GM12878 (cell line): ENCODE measurements around the gene PPP2R2B. TPM values are rescaled to one million over a fixed set of nuclear protein-coding genes. Genes with fewer than 3 reads are reported as not detected.

Source experiments
- ATAC-seq: fragments of 200-7000 bp; cut with Tn5 transposase; 3 replicates; pipeline ENCODE4 v1.9.1; 2020; ENCODE audit warnings: mild to moderate bottlenecking, moderate library complexity
- BruUV-seq: library from RNA; stranded (reverse); fragments of 400-500 nt; replicated peaks from 2 replicates; lab custom pipeline; 2021; lab: Mats Ljungman, UMichigan
- CTCF ChIA-PET: fragments of 300-600 bp; sonication (Branson Sonifier 250); formaldehyde crosslinking; extraction: SDS; loops from one replicate; lab custom pipeline; 2021; ENCODE audit warnings: inconsistent platforms; lab: Yijun Ruan, JAX
- POLR2A ChIA-PET: fragments of 350-600 bp; formaldehyde crosslinking; extraction: SDS; loops from one replicate; lab custom pipeline; 2021; ENCODE audit warnings: inconsistent platforms; lab: Charles Lee
- RAD21 ChIA-PET: fragments of 300-600 bp; sonication (Branson Sonifier 250); formaldehyde crosslinking; loops from one replicate; lab custom pipeline; 2023; ENCODE audit warnings: antibody characterized with exemption; ENCODE audit not compliant: unreplicated experiment; lab: Charles Lee
- SMC1A ChIA-PET: fragments of 300-600 bp; sonication (Branson Sonifier 250); formaldehyde crosslinking; loops from one replicate; lab custom pipeline; 2023; ENCODE audit not compliant: unreplicated experiment, uncharacterized antibody; lab: Charles Lee
- DNase-seq: peaks from one replicate; pipeline ENCODE4 v3.0.0-alpha.2; 2011; ENCODE audit warnings: low read depth, low spot score
- FAIRE-seq: peaks from 3 replicates; lab custom pipeline; 2011; peaks lifted over from hg19 to GRCh38; lab: Jason Lieb, UNC
- H2AFZ ChIP-seq: 2 replicates; pipeline ENCODE4 v1.6.0; 2011; ENCODE audit warnings: low read depth, low read length, control low read depth; ENCODE audit not compliant: control insufficient read depth
- H3K27ac ChIP-seq: 2 replicates; pipeline ENCODE4 v1.5.1; 2011; ENCODE audit warnings: control low read depth; ENCODE audit not compliant: control insufficient read depth, insufficient read depth
- H3K27me3 ChIP-seq, 2 experiments: replicated peaks in 1 of 2; 2 replicates each; pipeline versions ENCODE4 v1.6.0 to v1.6.1; 2011; ENCODE audit warnings: low read length in 1 of 2; ENCODE audit not compliant: control insufficient read depth in 2 of 2, insufficient read depth in 2 of 2
- H3K36me3 ChIP-seq, 2 experiments: 2 replicates each; pipeline ENCODE4 v1.5.1; 2011; ENCODE audit warnings: low read length in 1 of 2; ENCODE audit not compliant: control insufficient read depth in 2 of 2, insufficient read depth in 2 of 2
- H3K4me1 ChIP-seq: 2 replicates; pipeline ENCODE4 v1.6.1; 2011; ENCODE audit warnings: mild to moderate bottlenecking, low read length, moderate library complexity, mixed read lengths; ENCODE audit not compliant: control insufficient read depth, insufficient read depth
- H3K4me2 ChIP-seq: 2 replicates; pipeline ENCODE4 v1.6.0; 2011; ENCODE audit warnings: control low read depth; ENCODE audit not compliant: control insufficient read depth, insufficient read depth
- H3K4me3 ChIP-seq: fragments of 200-600 bp; sonication (generic); 2 replicates; pipeline ENCODE4 v1.5.1; 2016
- H3K79me2 ChIP-seq: 2 replicates; pipeline ENCODE4 v1.6.0; 2011; ENCODE audit warnings: low read length; ENCODE audit not compliant: control insufficient read depth, insufficient read depth
- H3K9ac ChIP-seq: 2 replicates; pipeline ENCODE4 v1.8.0; 2011; ENCODE audit warnings: low read length, control low read depth, mixed read lengths; ENCODE audit not compliant: control insufficient read depth, insufficient read depth
- H3K9me3 ChIP-seq: replicated peaks from 3 replicates; pipeline ENCODE4 v1.5.1; 2011; ENCODE audit warnings: mild to moderate bottlenecking, low read length; ENCODE audit not compliant: control insufficient read depth, insufficient read depth
- H4K20me1 ChIP-seq: 2 replicates; pipeline ENCODE4 v1.6.0; 2011; ENCODE audit not compliant: control insufficient read depth, insufficient read depth
- GATAD2B ChIP-seq: fragments of 450-650 bp; conservative IDR thresholded peaks from 2 replicates; pipeline ENCODE4 v1.6.1; 2017; ENCODE audit warnings: low read depth, mild to moderate bottlenecking, moderate library complexity
- IRF4 ChIP-seq: IDR thresholded peaks from 2 replicates; pipeline ENCODE4 v1.6.1; 2011; ENCODE audit warnings: low read depth, low read length
- KLF5 ChIP-seq: fragments of 450-650 bp; IDR thresholded peaks from 2 replicates; pipeline ENCODE4 v1.6.1; 2014; ENCODE audit warnings: mild to moderate bottlenecking; ENCODE audit not compliant: partially characterized antibody
- NRF1 ChIP-seq: conservative IDR thresholded peaks from 2 replicates; pipeline ENCODE4 v1.6.1; 2011; ENCODE audit warnings: mild to moderate bottlenecking, low read depth, low read length, improper control_type of control experiment
- POLR2A ChIP-seq: IDR thresholded peaks from 2 replicates; pipeline ENCODE4 v1.6.1; 2011; ENCODE audit warnings: low read depth, mild to moderate bottlenecking, low read length
- RELA ChIP-seq: fragments of 450-650 bp; IDR thresholded peaks from 2 replicates; pipeline ENCODE4 v1.8.0; 2014; ENCODE audit warnings: borderline replicate concordance; ENCODE audit not compliant: partially characterized antibody
- YBX1 ChIP-seq: fragments of 450-650 bp; IDR thresholded peaks from 2 replicates; pipeline ENCODE4 v1.6.1; 2016; ENCODE audit warnings: antibody characterized with exemption
- ZNF687 ChIP-seq: fragments of 450-650 bp; IDR thresholded peaks from 2 replicates; pipeline ENCODE4 v1.6.1; 2017; ENCODE audit warnings: mild to moderate bottlenecking, moderate library complexity
- ZSCAN29 ChIP-seq: fragments of 450-650 bp; IDR thresholded peaks from 2 replicates; pipeline ENCODE4 v1.6.1; 2017; ENCODE audit warnings: mild to moderate bottlenecking, moderate library complexity
- WGBS: methylation state at CpG from one replicate; pipeline ENCODE4 v1.1.6; 2016; ENCODE audit warnings: low lambda C conversion rate; ENCODE audit not compliant: insufficient replicate concordance, insufficient coverage; ENCODE audit errors: missing lambda C conversion rate; 5-methylcytosine and 5-hydroxymethylcytosine counted together
- in situ Hi-C: fragments of 300-500 bp; cut with MboI; formaldehyde crosslinking; loops from 9 replicates; pipeline ENCODE4 v1.14.3; 2018; ENCODE audit warnings: mixed read lengths
- intact Hi-C: fragments of 100-400 bp; cut with micrococcal nuclease; formaldehyde crosslinking; loops from one replicate; pipeline ENCODE4 v1.14.2; 2022; ENCODE audit not compliant: unreplicated experiment
- polyA plus RNA-seq, 11 experiments: library from polyadenylated mRNA; depleted of rRNA in 4 of 11; unstranded in 6 of 11; stranded (reverse) in 5 of 11; fragments of >200 nt; fragmentation: Nextera tagmentation in 4 of 11; fragmentation: Illumina TruSeq in 1 of 11; extraction: Ambion mirVana in 4 of 11; extraction: Trizol in 1 of 11; gene quantifications; 1 replicate in 1 of 11; 2 replicates in 10 of 11; pipeline versions ENCODE4 v1.2.1 to v1.2.3, GENCODE V29; 2011 to 2016; ENCODE audit warnings: inconsistent platforms in 2 of 11, missing spikeins in 2 of 11, low read depth in 1 of 11
- total RNA-seq, 4 experiments: library from RNA; depleted of rRNA in 3 of 4; stranded (reverse); fragments of >200 nt in 3 of 4; fragmentation: Illumina TruSeq in 1 of 4; extraction: Trizol in 1 of 4; gene quantifications; 2 replicates each; pipeline versions ENCODE4 v1.2.1 to v1.2.3, GENCODE V29; 2013 to 2021
- TF ChIP-seq, protein P1 (sequence below): fragments of 450-650 bp; IDR thresholded peaks from 2 replicates; pipeline ENCODE4 v1.6.1; 2017; ENCODE audit warnings: antibody characterized with exemption, mild to moderate bottlenecking, moderate library complexity
- TF ChIP-seq, protein P2 (sequence below): fragments of 450-650 bp; conservative IDR thresholded peaks from 2 replicates; pipeline ENCODE4 v1.6.1; 2017; ENCODE audit warnings: mild to moderate bottlenecking, moderate library complexity
- TF ChIP-seq, protein P3 (sequence below): fragments of 450-650 bp; IDR thresholded peaks from 2 replicates; pipeline ENCODE4 v1.6.1; 2018; ENCODE audit warnings: mild to moderate bottlenecking, low read depth, moderate library complexity; ENCODE audit not compliant: partially characterized antibody

PPP2R2B gene
- total and polyA plus RNA-seq, 10 of the 15 experiments (the other 5 are each of a cell fraction or from before 2014, with no cell fraction given) = not detected

DNA sequence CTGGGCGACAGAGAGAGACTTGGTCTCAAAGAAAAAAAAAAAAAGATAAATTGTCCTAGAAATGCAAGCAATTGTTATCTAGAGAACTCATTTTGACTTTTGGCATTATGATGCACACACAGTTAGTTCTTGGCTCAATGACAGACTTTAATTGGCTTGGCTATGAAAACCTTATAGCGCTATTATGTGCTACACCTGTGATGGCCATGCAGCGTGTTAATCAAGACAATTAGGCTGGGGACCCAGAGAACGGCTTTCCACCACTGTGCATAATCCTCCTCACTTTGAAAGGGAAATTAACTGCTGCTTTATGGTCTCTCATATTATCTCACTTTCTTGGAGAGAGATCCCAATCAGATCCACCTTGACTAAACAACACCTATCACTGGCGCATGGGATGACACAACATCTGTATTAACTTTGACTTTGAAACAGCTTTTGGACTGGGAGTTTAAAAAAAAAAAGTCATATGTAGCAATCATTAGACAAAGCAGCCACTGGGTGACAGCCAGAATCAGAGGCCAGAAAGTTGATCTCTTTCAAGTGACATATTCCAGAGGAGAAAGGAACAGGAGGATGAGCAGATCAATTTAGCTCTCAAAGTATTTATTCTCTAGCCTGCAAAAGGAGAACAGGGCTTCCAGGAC lies 132.5 kb downstream of the PPP2R2B start:
- CTCF ChIA-PET = interaction anchor here (0.7 kb wide), 1 partner anchor 1504 kb away, joined by 3 read pairs; no protein-coding TSS in a partner anchor
- Histone ChIP-seq H3K79me2 (no peaks in the 10 kb centered on the region), H3K9ac (no peak overlapping the region), H3K9me3 (no peaks in the 10 kb centered on the region), H3K27me3 (no peaks in the 10 kb centered on the region), H3K36me3 (no peaks in the 10 kb centered on the region), H3K4me2 (no peak overlapping the region), H3K4me3 (no peak overlapping the region), H3K27ac (no peak overlapping the region), H3K4me1 (no peaks in the 10 kb centered on the region), H4K20me1 (no peaks in the 10 kb centered on the region), H2AFZ (no peak overlapping the region)
- SMC1A ChIA-PET = no interaction called here
- RAD21 ChIA-PET = no interaction called here
- 29% methylated on average over 5 of the region's 5 CpGs for WGBS
- no peak for DNase-seq
- BruUV-seq = no TSS peak
- no peak for FAIRE-seq
- POLR2A ChIA-PET = no interaction called here
- intact Hi-C loops = no loop called here
- in situ Hi-C loops = no loop called here
- ATAC-seq = no peak
- no peak for TF ChIP-seq POLR2A
- TF ChIP-seq, protein P1, sequence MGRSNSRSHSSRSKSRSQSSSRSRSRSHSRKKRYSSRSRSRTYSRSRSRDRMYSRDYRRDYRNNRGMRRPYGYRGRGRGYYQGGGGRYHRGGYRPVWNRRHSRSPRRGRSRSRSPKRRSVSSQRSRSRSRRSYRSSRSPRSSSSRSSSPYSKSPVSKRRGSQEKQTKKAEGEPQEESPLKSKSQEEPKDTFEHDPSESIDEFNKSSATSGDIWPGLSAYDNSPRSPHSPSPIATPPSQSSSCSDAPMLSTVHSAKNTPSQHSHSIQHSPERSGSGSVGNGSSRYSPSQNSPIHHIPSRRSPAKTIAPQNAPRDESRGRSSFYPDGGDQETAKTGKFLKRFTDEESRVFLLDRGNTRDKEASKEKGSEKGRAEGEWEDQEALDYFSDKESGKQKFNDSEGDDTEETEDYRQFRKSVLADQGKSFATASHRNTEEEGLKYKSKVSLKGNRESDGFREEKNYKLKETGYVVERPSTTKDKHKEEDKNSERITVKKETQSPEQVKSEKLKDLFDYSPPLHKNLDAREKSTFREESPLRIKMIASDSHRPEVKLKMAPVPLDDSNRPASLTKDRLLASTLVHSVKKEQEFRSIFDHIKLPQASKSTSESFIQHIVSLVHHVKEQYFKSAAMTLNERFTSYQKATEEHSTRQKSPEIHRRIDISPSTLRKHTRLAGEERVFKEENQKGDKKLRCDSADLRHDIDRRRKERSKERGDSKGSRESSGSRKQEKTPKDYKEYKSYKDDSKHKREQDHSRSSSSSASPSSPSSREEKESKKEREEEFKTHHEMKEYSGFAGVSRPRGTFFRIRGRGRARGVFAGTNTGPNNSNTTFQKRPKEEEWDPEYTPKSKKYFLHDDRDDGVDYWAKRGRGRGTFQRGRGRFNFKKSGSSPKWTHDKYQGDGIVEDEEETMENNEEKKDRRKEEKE = no peak
- TF ChIP-seq KLF5 = no peak
- TF ChIP-seq ZNF687 = no peak
- TF ChIP-seq ZSCAN29 = no peak
- TF ChIP-seq, protein P2, sequence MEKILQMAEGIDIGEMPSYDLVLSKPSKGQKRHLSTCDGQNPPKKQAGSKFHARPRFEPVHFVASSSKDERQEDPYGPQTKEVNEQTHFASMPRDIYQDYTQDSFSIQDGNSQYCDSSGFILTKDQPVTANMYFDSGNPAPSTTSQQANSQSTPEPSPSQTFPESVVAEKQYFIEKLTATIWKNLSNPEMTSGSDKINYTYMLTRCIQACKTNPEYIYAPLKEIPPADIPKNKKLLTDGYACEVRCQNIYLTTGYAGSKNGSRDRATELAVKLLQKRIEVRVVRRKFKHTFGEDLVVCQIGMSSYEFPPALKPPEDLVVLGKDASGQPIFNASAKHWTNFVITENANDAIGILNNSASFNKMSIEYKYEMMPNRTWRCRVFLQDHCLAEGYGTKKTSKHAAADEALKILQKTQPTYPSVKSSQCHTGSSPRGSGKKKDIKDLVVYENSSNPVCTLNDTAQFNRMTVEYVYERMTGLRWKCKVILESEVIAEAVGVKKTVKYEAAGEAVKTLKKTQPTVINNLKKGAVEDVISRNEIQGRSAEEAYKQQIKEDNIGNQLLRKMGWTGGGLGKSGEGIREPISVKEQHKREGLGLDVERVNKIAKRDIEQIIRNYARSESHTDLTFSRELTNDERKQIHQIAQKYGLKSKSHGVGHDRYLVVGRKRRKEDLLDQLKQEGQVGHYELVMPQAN = no peak
- TF ChIP-seq YBX1 = no peak
- no peak for TF ChIP-seq IRF4
- TF ChIP-seq NRF1 = no peak
- no peak for TF ChIP-seq RELA
- TF ChIP-seq, protein P3, sequence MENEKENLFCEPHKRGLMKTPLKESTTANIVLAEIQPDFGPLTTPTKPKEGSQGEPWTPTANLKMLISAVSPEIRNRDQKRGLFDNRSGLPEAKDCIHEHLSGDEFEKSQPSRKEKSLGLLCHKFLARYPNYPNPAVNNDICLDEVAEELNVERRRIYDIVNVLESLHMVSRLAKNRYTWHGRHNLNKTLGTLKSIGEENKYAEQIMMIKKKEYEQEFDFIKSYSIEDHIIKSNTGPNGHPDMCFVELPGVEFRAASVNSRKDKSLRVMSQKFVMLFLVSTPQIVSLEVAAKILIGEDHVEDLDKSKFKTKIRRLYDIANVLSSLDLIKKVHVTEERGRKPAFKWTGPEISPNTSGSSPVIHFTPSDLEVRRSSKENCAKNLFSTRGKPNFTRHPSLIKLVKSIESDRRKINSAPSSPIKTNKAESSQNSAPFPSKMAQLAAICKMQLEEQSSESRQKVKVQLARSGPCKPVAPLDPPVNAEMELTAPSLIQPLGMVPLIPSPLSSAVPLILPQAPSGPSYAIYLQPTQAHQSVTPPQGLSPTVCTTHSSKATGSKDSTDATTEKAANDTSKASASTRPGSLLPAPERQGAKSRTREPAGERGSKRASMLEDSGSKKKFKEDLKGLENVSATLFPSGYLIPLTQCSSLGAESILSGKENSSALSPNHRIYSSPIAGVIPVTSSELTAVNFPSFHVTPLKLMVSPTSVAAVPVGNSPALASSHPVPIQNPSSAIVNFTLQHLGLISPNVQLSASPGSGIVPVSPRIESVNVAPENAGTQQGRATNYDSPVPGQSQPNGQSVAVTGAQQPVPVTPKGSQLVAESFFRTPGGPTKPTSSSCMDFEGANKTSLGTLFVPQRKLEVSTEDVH = no peak
- TF ChIP-seq GATAD2B = no peak
